ENCODE data around the gene PANK4. TPM values are rescaled to one million over a fixed set of nuclear protein-coding genes. Genes with fewer than 3 reads are reported as not detected.

The PANK4 gene
- total RNA-seq, 1 experiment from 2014 or later = 22.1 TPM

GRCh38 chr1:2486041-2486440 is 40.4 kb downstream of the PANK4 start:
- peaks cover 15% of the 10 kb centered on the region for H3K9me3 Mint-ChIP-seq (ENCODE audit: unreplicated experiment)
- intact Hi-C loops (cut with micrococcal nuclease) = no loop called here
- ChIA-PET POLR2A (no interaction called here), CTCF (no interaction called here)
- H3K4me1 Mint-ChIP-seq (ENCODE audit: insufficient read depth, unreplicated experiment) = no peaks in the 10 kb centered on the region
- no peak for DNase-seq (ENCODE audit: unreplicated experiment)
- H3K36me3 Mint-ChIP-seq (ENCODE audit: insufficient read depth, unreplicated experiment) = peaks cover 40% of the 10 kb centered on the region
- no peaks in the 10 kb centered on the region for H3K27me3 Mint-ChIP-seq (ENCODE audit: insufficient read depth, unreplicated experiment)
- no peak overlapping the region for H3K27ac Mint-ChIP-seq (ENCODE audit: low read depth, unreplicated experiment)
- no peak for TF ChIP-seq CTCF (IDR thresholded peaks at IDR 0.05; ENCODE audit: unreplicated experiment)
- H3K4me3 Mint-ChIP-seq (ENCODE audit: unreplicated experiment) = no peak overlapping the region
- no TSS peak for BruUV-seq (replicated peaks)

- POLR2A ChIA-PET = no interaction called here
- no peaks in the 10 kb centered on the region for H3K27me3 Mint-ChIP-seq (ENCODE audit: insufficient read depth, unreplicated experiment)
- no TSS peak for BruUV-seq (replicated peaks)
These were observed 42.4 kb downstream of the PANK4 start for GRCh38 chr1:2483970-2484369.

GRCh38 chr1:2483026-2483425 is 43.4 kb downstream of the PANK4 start:
- no peak overlapping the region for H3K27ac Mint-ChIP-seq (ENCODE audit: low read depth, unreplicated experiment)
- H3K27me3 Mint-ChIP-seq (ENCODE audit: insufficient read depth, unreplicated experiment) = no peaks in the 10 kb centered on the region
- POLR2A ChIA-PET = no interaction called here
- CTCF ChIA-PET = no interaction called here
- no peak for TF ChIP-seq CTCF (IDR thresholded peaks at IDR 0.05; ENCODE audit: unreplicated experiment)
- H3K4me3 Mint-ChIP-seq (ENCODE audit: unreplicated experiment) = no peak overlapping the region
- no peaks in the 10 kb centered on the region for H3K4me1 Mint-ChIP-seq (ENCODE audit: insufficient read depth, unreplicated experiment)
- H3K36me3 Mint-ChIP-seq (ENCODE audit: insufficient read depth, unreplicated experiment) = peaks cover 33% of the 10 kb centered on the region
- no TSS peak for BruUV-seq (replicated peaks)
- DNase-seq (ENCODE audit: unreplicated experiment) = no peak
- intact Hi-C loops (cut with micrococcal nuclease) = no loop called here
- H3K9me3 Mint-ChIP-seq (ENCODE audit: unreplicated experiment) = peaks cover 4% of the 10 kb centered on the region

More at GRCh38 chr1:2483970-2484369, 42.4 kb downstream of the PANK4 start:
- Mint-ChIP-seq H3K36me3 (ENCODE audit: insufficient read depth, unreplicated experiment) (peaks cover 42% of the 10 kb centered on the region), H3K4me1 (ENCODE audit: insufficient read depth, unreplicated experiment) (no peaks in the 10 kb centered on the region), H3K9me3 (ENCODE audit: unreplicated experiment) (peaks cover 14% of the 10 kb centered on the region), H3K4me3 (ENCODE audit: unreplicated experiment) (no peak overlapping the region), H3K27ac (ENCODE audit: low read depth, unreplicated experiment) (no peak overlapping the region)
- TF ChIP-seq CTCF (IDR thresholded peaks at IDR 0.05; ENCODE audit: unreplicated experiment) = no peak
- intact Hi-C loops (cut with micrococcal nuclease) = no loop called here
- DNase-seq (ENCODE audit: unreplicated experiment) = no peak
- CTCF ChIA-PET = no interaction called here

GRCh38 chr1:2482588-2482987 is 43.8 kb downstream of the PANK4 start:
- intact Hi-C loops (cut with micrococcal nuclease) = no loop called here
- no peaks in the 10 kb centered on the region for H3K4me1 Mint-ChIP-seq (ENCODE audit: insufficient read depth, unreplicated experiment)
- no peak for TF ChIP-seq CTCF (IDR thresholded peaks at IDR 0.05; ENCODE audit: unreplicated experiment)
- H3K27ac Mint-ChIP-seq (ENCODE audit: low read depth, unreplicated experiment) = no peak overlapping the region
- no peaks in the 10 kb centered on the region for H3K27me3 Mint-ChIP-seq (ENCODE audit: insufficient read depth, unreplicated experiment)
- peaks cover under 1% of the 10 kb centered on the region for H3K9me3 Mint-ChIP-seq (ENCODE audit: unreplicated experiment)
- H3K36me3 Mint-ChIP-seq (ENCODE audit: insufficient read depth, unreplicated experiment) = peaks cover 30% of the 10 kb centered on the region
- no TSS peak for BruUV-seq (replicated peaks)
- ChIA-PET CTCF (no interaction called here), POLR2A (no interaction called here)
- no peak for DNase-seq (ENCODE audit: unreplicated experiment)
- H3K4me3 Mint-ChIP-seq (ENCODE audit: unreplicated experiment) = no peak overlapping the region
